Neural progenitor cell (in vitro differentiated cells): Measurements from ENCODE around the gene ROBO2.

Source experiments
- CTCF ChIP-seq: fragments of 200-600 bp; sonication (generic); IDR thresholded peaks from 2 replicates; pipeline ENCODE4 v1.5.1; 2017; ENCODE audit warnings: antibody characterized with exemption, mild to moderate bottlenecking
- EZH2 ChIP-seq: fragments of 200-600 bp; sonication (generic); IDR thresholded peaks from 2 replicates; pipeline ENCODE4 v1.6.1; 2017; ENCODE audit warnings: antibody characterized with exemption, mild to moderate bottlenecking, moderate library complexity

DNA sequence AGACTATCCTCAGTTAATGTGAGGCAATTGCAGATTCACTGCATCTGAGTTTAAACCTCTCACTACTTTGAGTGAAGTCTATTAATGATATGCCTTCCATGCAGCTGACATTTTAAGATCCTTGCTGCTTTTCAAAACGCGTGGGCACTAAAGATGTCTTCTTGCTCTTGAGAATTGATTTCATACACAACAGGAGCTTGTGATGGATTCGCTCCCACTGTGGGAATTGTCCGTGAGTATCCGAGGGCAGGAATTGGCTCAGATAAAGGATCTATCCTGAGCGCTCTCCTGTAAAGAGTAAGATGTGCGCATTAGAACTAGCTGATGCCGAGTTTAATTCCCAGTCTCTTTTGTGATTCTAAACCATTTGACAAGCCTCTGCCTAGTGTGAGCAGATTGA, 167.9 kb downstream of the ROBO2 start:
- TF ChIP-seq CTCF (no peak), EZH2 (no peak)
